OCI-LY3 (cell line): ENCODE measurements around the gene R3HDM2.

Experiments used
- EZH2phosphoT487 ChIP-seq: fragments of 200-600 bp; shearing (Covaris generic); IDR thresholded peaks from 2 replicates; pipeline ENCODE4 v1.6.1; 2018; ENCODE audit warnings: antibody characterized with exemption, mixed run types, low read depth
- TF ChIP-seq, protein P1 (sequence below): fragments of 200-600, 300-600 bp; sonication (generic); IDR thresholded peaks from 2 replicates; pipeline ENCODE4 v1.5.1; 2014; ENCODE audit warnings: antibody characterized with exemption, low read length, low read depth

- TF ChIP-seq, protein P1, sequence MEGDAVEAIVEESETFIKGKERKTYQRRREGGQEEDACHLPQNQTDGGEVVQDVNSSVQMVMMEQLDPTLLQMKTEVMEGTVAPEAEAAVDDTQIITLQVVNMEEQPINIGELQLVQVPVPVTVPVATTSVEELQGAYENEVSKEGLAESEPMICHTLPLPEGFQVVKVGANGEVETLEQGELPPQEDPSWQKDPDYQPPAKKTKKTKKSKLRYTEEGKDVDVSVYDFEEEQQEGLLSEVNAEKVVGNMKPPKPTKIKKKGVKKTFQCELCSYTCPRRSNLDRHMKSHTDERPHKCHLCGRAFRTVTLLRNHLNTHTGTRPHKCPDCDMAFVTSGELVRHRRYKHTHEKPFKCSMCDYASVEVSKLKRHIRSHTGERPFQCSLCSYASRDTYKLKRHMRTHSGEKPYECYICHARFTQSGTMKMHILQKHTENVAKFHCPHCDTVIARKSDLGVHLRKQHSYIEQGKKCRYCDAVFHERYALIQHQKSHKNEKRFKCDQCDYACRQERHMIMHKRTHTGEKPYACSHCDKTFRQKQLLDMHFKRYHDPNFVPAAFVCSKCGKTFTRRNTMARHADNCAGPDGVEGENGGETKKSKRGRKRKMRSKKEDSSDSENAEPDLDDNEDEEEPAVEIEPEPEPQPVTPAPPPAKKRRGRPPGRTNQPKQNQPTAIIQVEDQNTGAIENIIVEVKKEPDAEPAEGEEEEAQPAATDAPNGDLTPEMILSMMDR: no peak
- TF ChIP-seq EZH2phosphoT487: no peak
Observed at GRCh38 chr12:57227315-57228115, 203.3 kb downstream of the R3HDM2 start.
